ENCODE data around the gene HSPA8.
"Not testable (repeated sequence)": the region's sequence is repeated elsewhere in the genome, so short reads cannot be mapped to it uniquely, and the experiment has no call there.

DNA sequence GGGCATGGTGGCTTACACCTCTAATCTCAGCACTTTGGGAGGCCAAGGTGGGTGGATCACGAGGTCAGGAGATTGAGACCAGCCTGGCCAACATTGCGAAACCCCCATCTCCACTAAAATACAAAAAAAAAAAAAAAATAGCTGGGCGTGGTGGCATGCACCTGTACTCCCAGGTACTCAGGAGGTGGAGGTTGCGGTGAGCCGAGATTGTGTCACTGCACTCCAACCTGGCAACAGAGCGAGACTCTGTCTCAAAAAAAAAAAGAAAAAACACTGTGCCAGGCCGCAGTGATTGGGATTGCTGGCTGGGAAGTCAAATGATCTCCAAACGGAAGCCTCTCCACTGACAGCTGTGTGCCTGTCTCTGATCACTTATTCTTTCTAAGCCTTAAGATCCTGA lies 28.2 kb upstream of the HSPA8 start:
- TF ChIP-seq, protein P1, sequence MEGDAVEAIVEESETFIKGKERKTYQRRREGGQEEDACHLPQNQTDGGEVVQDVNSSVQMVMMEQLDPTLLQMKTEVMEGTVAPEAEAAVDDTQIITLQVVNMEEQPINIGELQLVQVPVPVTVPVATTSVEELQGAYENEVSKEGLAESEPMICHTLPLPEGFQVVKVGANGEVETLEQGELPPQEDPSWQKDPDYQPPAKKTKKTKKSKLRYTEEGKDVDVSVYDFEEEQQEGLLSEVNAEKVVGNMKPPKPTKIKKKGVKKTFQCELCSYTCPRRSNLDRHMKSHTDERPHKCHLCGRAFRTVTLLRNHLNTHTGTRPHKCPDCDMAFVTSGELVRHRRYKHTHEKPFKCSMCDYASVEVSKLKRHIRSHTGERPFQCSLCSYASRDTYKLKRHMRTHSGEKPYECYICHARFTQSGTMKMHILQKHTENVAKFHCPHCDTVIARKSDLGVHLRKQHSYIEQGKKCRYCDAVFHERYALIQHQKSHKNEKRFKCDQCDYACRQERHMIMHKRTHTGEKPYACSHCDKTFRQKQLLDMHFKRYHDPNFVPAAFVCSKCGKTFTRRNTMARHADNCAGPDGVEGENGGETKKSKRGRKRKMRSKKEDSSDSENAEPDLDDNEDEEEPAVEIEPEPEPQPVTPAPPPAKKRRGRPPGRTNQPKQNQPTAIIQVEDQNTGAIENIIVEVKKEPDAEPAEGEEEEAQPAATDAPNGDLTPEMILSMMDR (IDR thresholded peaks at IDR 0.05): not testable (repeated sequence)
- TF ChIP-seq POLR2A (IDR thresholded peaks at IDR 0.05): not testable (repeated sequence)

Data from heart left ventricle (tissue), 13 donors.